GM19035 (cell line): ENCODE measurements around the gene NXNL1.

ENCODE experiments used
- ATAC-seq: cut with Tn5 transposase; IDR thresholded peaks from one replicate; pipeline ENCODE4 v1.9.1; 2021; ENCODE audit not compliant: unreplicated experiment

The NXNL1 gene

DNA sequence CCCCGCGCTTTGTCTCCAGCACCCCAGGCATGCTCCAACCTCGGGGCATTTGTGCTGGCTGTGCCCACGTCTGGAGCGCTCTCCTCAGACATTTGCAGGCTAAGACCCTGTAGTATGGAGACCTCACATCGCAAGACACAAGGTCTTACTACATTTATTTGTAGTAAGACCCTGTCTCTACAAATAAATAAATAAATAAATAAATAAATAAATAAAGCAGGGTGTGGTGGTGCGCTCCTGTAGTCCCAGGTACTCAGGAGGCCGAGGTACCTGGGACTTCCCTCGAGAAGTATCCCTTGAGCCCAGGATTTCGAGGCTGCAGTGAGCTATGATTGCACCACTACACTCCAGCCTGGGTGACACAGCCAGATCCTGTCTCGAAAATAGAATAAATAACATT is 4.6 kb downstream of the NXNL1 start:
- ATAC-seq, result no peak

- no peak for ATAC-seq
These were observed 5.2 kb downstream of the NXNL1 start for GRCh38 chr19:17455308-17456123.

GRCh38 chr19:17454576-17455071 is 6.1 kb downstream of the NXNL1 start:
- no peak for ATAC-seq

GRCh38 chr19:17451820-17452219 is 8.9 kb downstream of the NXNL1 start:
- ATAC-seq, result no peak

- no peak for ATAC-seq
These were observed 10.3 kb downstream of the NXNL1 start for GRCh38 chr19:17450264-17451075.

DNA sequence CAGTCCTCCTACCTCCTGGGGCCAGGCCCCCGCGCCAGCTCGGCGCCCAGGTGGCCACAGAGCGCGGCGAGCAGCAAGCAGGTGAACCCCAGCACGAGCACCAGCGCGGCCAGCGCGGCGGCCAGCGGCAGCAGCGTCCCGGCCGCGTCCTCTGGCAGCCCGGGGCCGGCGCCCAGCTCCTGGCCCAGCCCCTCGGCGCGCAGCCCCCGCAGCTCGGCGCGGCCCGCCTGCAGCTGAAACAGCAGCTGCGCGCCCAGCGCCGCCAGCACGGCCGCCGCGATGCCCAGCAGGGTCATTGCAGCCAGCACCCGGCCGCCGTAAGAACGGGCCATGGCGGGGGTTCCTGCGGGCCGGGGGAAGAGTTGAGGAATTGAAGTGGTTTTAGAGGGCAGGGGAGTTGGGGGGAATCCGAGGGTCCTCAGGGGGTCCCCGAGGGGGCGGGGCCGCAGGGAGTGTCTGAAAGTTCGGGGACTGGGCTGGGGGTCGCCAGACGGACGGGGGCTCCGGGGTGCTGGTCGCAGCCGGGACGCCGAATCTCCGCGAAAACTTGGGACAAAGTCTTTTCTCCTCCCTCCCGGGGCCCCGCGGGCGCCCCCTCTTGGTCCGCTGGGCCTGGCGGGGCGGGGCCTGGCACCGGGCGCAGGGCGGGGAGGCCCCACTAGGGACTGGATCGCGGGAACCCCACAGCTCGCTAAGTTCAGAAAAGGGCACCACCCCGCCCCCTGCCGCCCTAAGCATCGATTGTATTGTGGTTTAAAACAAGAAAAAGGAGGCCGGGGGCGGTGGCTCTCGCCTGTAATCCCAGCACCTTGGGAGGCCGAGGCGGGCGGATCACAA is 12.4 kb downstream of the NXNL1 start, which contains the start of gene TMEM221:
Gene TMEM221 (minus strand): TSS at position 538 of the 837 bp plus-strand sequence. CDS start 206 bp downstream, at position 332.
- ATAC-seq, result no peak

GRCh38 chr19:17447704-17448130 is 13.0 kb downstream of the NXNL1 start:
- no peak for ATAC-seq

- no peak for ATAC-seq
These were observed 15.1 kb downstream of the NXNL1 start for GRCh38 chr19:17445526-17446165.

- no peak for ATAC-seq
These were observed 19.3 kb downstream of the NXNL1 start for GRCh38 chr19:17441241-17442021.

- ATAC-seq, result no peak
These were observed 23.9 kb downstream of the NXNL1 start for GRCh38 chr19:17436874-17437267.

- no peak for ATAC-seq
These were observed 24.4 kb downstream of the NXNL1 start for GRCh38 chr19:17436094-17436873.

DNA sequence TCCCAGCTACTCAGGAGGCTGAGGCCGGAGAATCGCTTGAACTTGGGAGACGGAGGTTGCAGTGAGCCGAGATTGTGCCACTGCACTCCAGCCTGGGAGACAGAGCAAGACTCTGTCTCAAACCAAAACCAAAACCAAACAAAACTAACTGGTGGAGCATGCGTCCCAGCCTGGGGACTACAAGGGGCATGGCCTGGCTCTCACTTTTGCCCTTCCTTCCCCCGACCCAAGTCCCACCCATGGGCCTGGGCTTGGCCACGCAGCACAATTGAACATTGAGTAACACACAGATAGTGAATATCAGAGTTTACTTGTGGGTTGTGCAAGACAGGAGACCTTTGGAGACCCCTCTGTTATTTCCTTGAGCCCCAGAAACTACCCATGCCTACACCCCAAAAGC is 25.5 kb downstream of the NXNL1 start:
- no peak for ATAC-seq

- no peak for ATAC-seq
These were observed 29.3 kb downstream of the NXNL1 start for GRCh38 chr19:17431417-17431816.

DNA sequence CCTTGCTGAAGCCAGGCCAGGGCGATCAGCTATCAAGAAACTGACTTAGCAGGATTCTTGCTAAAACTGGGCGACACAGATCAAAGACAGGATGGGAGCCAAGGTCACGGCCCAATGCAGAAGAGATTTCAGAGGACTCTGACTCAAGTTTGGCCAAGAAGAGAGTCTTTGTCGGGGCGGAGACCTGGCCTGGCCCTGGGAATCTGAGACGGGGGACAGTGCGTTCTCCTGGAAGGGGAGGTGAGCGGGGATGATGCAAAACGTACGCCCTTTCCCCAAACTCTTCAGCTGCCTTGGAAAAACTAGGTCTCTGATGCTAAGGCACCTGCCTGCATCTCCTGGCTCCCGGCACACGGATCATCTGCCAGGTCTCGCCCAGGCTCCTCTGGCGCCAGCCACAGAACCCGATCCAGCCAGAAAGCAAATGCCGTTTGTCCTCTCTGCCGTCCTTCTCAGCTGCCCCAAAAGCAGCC is 31.0 kb downstream of the NXNL1 start:
- no peak for ATAC-seq

GRCh38 chr19:17424743-17425365 is 35.9 kb downstream of the NXNL1 start:
- no peak for ATAC-seq

DNA sequence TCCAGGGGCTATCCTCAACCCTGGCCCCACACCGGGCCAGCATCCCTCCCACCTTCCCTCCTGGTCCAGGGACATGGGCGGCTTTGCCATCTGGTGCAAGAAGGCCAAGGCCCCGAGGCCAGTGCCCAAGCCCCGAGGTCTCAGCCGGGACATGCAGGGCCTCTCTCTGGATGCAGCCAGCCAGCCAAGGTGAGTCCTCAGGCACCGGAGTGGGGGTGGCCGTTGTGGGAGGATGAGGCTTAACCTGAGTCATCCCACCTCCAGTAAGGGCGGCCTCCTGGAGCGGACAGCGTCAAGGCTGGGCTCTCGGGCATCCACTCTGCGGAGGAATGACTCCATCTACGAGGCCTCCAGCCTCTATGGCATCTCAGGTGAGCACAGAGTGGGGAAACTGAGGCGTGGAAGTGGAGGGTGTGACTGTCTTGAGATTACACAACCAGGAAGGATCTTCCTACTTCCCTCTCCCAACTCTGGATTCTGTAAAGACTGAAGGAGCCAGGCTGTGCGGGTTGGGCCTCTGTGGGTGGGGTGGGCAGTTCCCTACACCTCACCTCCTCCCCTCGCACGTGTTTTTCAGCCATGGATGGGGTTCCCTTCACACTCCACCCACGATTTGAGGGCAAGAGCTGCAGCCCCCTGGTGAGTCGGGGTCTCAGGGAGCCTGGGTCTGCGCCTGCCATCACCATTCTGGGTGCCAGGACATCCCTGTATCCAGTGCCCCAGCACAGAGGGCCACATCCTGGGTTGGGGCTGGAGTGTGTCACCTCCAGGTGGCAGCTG is 37.1 kb downstream of the NXNL1 start:
- no peak for ATAC-seq

- ATAC-seq, result no peak
These were observed 38.8 kb downstream of the NXNL1 start for GRCh38 chr19:17421942-17422341.
